GM18873 (cell line): ENCODE data around the gene PTGDS.
"Not testable (repeated sequence)": the region's sequence is repeated elsewhere in the genome, so short reads cannot be mapped to it uniquely, and the experiment has no call there.

Experiments used
- ATAC-seq: cut with Tn5 transposase; IDR thresholded peaks from one replicate; pipeline ENCODE4 v1.9.1; 2021; ENCODE audit warnings: mild to moderate bottlenecking, moderate library complexity, moderate number of reproducible peaks; ENCODE audit not compliant: unreplicated experiment, low FRiP score

Gene PTGDS

DNA sequence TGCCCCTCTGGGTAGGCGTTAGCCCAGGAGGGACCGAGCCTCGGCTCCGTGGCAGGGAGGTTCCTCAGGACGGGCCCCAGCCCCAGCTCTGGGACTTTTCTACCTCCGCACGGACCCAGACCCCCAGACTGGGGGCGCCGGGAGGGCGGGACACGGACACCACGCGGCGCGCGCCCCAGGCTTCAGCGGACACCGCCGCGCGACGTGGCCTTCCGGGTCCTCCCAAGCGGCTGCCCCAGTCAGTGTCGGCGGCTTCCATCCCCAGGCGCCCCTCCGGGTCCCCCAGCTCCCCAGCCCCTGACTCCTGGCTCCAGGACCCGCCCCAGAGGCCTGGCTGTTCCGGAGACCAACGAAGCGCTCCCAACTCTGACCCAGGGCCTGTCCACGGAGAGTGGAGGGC is 8.5 kb downstream of the PTGDS start:
- ATAC-seq = no peak

DNA sequence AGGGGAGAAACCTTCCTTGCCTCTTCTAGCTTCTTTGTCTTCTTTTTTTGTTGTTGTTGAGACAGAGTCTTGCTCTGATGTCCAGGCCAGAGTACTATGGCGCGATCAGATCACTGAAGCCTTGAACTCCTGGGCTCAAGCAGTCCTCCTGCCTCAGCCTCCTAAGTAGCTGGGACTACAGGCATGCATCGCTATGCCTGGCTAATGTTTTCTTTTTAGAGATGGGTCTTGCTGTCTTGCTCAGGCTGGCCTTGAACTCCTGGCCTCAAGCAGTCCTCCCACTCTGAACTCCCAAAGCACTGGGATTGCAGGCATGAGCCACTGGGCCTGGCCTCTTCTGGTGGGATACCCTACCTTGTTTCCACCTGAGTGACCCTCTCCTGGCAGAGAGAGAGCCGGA is 11.6 kb downstream of the PTGDS start:
- no peak for ATAC-seq

DNA sequence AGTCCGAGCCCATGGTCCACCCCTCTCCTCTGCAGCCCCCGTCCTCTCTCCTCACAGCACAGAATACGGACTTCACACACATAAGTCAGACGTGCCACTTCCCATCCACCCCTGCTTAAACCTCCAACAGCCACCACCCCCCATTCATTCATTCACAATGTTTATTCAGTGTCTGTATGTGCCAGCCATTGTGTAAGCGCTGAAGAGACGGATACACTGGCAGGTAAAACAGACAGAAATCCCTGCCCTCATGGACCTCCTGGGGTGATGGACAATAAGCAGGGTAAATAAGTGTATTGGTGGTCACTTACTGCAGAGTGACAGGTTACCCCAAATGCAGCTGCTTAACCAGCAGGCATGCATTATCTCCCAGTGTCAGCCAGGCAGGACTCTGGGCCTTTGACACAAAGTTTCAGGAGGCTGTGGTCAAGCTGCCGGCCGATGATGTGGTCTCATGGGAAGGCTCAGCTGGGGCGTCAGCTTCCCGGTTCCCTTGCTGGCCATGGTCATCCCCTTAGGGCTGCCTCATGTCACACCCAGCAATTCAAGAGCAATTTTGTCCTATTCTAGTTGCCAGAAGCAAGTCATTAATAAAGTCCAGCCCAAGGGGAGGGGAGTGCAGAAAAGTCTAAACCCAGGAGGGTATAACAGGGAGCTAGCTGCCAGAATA is 13.1 kb downstream of the PTGDS start:
- no peak for ATAC-seq

DNA sequence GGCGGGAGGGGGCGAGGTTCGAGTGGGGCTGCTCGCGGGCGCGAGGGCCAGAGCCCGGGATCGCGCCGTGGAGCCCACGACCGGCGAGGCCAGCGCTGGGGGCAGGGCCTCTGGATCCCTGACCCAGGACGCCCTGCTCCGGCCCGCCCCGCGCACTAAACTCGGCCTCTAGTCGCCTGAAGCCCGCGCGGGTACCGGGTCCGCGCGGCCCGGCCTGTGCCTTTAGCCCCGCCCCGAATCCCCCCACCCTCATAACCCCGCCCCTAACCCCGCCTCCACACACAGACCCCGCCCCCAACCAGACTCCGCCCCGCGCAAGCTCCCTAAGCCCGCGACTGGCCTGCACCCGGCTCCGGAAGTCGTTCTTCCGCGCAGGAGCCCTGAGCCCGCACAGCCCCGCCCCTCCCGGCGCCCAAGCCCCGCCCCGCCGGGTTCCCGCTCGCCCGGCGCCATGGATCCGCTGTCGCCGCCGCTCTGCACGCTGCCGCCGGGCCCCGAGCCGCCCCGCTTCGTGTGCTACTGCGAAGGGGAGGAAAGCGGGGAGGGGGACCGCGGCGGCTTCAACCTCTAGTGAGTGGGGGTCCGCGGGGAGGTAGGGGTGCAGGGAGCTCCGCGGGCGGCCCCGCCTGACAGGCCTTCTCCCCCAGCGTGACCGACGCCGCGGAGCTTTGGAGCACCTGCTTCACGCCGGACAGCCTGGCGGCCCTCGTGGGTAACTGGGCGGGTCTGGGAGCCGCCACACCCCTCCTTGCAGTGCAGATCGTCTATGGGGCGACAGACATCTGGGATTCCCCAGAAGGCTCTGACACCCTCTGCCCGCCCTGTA is 14.9 kb downstream of the PTGDS start, which contains the start of gene PAXX:
Gene PAXX (plus strand): TSS at position 430 of the 826 bp plus-strand sequence. CDS start 22 bp downstream, at position 452.
- ATAC-seq = no peak

DNA sequence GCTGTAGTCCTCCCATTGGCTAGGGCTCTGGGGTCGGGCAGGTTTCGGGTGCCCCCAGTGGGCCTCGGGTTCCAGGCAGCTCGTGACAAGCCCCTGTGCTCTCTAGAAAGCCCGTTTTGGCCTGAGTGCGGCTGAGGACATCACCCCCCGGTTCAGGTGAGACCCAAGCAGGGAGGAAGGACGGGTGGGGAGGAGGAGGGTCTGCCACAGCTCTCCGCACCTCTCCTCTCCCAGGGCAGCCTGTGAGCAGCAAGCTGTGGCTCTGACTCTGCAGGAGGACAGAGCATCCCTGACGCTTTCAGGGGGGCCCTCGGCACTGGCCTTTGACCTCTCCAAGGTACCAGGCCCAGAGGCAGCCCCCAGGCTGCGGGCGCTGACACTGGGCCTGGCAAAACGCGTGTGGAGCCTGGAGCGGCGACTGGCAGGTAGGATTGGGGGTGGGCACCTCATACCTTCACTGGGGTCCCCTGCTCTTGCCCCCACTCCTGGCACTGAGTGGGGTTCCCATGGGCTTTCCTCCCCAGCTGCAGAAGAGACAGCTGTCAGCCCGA is 15.6 kb downstream of the PTGDS start:
- ATAC-seq = no peak

DNA sequence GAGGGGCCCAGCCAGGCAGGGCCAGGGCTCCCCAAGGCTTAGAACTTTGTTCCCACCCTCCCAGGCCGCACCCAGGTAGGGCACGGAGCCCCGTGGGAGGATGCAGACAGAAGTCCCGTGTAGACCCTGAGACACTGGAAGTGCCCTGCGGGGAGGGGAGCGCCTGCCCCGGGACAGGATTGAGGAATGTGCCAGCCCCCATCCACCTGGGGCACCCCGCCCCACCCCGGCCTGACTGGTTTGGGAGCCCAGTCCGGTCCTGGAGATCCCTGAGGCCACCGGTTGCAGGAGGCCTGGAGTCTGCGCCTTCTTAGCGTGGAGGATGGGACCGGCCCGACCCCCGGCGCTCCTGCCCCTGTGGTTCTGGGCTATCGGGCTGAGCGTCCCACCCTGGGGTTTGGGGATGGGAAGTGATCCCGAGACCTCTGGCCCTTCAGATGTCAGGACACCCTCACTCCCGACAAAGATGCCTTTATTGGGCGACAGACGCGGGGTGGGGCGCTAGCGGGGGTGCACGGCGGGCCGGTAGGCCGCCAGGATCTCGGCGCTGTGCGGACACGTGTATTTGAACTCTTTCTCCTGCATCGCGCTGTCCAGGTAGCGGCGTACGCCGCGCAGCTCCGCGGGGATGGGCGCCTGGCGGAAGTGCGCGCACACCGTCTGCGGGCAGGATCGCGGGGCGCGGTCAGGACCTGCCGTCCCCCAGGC is 17.0 kb downstream of the PTGDS start:
- no peak for ATAC-seq

DNA sequence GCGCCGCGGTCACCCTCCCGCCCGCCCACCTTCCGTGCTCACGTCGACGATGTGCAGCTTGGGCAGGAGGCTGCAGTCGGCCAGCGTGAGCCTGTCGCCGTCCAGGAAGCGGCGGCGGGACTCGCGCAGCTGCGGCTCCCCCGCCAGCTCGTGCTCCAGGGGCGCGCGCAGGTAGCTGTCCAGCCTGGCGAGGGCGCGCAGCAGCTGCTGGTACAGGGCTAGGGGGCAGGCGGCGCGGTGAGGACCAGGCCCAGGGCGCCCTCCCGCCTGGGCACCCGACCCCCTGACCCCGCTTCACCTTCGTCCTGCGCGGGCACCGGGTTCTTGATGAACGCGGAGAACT is 17.6 kb downstream of the PTGDS start:
- no peak for ATAC-seq

DNA sequence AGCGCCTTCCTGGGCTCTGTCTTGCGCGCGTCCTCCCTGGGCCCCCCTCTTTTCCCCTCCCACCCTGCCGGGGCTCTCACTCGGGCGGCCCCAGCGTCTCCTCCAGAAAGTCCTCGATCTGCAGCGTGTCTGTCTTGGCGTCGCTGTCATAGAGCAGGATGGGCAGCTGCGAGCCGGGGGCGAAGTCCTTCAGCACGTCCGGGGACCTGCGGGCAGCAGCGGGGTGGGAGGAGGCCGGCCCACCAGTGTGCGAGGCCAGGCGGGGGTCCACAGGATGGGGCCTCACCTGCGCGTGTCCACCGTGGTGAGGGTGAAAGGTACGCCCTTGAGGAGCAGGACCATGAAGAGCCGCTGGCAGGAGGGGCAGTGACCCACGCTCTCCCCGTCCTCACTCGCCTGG is 18.1 kb downstream of the PTGDS start:
- ATAC-seq = no peak

DNA sequence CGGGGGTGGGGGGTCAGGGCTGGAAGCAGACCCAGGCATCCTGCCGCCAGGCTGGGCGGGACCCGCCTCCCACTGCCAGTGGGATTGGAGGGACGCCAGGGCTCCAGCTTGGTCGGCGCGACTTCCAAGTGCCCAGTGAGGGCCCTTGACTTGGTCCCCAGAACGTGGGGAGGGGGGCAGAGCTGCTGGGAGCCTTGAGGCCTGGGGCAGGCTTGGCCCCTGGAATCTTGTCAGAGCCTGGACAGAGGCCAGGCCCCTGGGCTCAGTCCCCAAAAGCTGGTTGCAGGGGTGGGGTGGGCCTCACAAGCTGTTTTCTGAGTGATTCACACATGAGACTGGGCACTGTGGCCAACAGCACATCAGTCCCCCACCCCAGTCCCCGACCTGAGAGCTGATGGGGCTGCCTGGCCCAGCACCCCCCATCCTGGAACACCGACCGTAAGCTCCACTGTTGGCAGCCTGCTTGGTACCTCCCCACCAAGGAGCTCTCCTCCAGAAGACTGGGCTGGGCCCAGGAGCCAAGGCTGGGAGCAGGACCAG is 18.5 kb downstream of the PTGDS start:
- ATAC-seq = no peak

DNA sequence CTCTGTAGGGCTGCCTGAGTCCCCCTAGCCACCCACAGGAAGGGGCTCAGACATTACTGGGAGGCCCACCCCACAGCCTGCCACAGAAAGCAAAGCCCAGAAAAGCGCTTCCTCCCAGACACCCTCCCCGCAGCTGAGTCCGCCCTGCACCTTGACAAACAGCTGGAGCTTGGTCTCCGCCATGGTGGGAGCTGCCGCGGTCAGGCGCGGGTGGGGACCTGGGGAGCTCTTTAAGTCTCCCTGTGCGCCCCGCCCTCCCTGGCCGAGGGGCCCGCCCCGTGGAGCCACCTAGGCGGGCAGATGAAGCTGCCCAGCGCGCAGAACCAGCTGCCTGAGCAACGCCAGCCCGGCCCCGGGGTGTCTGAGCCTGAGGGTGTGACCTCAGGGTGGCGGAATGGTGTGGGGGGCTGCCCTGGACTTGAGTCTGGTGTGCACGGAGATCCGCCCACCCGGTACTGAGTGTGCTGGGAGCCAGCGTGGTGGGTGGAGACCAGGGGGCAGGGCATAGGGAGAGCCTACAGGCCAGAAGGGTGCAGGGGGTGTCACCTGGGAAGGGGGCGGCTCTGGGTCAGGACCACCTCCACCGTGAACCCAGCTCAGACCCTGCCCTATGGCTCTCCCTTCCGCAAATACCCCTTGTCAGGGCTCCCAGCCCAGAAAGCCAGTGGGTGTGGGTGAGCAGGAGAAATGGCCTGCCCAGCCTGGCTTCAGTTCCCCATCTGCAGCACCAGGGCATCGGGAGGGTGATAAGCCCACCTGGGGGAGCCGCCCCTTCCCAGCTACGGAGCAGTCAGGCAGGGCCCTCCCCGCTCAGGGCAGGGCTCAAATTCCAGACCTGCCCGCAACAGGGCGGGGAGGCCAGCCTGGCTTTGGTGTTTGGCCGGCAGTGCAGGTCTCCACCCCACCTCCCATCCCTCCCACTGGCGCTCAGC is 19.3 kb downstream of the PTGDS start, which contains the start of gene CLIC3:
Gene CLIC3 (minus strand): TSS at position 208 of the 932 bp plus-strand sequence. CDS start 25 bp downstream, at position 183.
- ATAC-seq = no peak

DNA sequence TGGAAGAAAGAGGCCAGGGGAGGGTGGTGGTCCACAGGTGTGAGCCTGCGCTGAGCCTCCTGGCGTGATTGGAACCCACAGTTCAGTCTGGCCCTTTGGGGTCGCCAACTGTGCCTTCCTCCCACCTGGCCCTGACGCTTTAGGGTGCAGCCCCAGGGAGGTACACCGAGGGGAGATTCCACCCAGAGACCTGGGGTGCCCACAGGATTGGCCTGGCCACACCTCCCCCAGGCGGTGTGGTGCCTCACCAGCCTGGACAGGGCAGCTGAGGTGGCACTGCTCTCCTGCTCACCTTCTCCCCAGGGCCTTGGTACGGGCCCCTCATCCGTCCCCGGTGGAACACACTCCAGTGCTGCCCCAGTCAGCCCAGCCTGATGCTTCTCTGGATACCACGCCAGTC is 20.1 kb downstream of the PTGDS start:
- no peak for ATAC-seq

DNA sequence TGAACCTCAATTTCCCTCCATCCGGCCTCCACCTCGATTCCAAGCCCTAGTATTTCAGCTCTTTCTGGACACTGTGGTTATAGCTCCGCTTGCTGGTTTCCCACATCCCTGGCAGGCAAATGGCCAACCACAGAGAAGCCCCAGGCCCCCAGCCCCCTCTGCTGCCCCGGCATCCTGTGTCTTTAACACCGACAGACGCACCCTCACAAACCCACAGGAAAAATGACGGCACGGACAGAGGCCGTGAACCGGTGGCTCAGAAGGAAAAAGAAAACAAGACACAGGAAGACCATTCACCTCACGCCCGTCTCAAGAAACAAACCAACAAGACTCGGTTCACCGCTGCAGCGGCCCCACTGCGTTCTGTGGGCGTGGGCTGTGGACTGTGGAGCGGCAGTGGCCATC is 20.5 kb downstream of the PTGDS start:
- ATAC-seq = no peak

DNA sequence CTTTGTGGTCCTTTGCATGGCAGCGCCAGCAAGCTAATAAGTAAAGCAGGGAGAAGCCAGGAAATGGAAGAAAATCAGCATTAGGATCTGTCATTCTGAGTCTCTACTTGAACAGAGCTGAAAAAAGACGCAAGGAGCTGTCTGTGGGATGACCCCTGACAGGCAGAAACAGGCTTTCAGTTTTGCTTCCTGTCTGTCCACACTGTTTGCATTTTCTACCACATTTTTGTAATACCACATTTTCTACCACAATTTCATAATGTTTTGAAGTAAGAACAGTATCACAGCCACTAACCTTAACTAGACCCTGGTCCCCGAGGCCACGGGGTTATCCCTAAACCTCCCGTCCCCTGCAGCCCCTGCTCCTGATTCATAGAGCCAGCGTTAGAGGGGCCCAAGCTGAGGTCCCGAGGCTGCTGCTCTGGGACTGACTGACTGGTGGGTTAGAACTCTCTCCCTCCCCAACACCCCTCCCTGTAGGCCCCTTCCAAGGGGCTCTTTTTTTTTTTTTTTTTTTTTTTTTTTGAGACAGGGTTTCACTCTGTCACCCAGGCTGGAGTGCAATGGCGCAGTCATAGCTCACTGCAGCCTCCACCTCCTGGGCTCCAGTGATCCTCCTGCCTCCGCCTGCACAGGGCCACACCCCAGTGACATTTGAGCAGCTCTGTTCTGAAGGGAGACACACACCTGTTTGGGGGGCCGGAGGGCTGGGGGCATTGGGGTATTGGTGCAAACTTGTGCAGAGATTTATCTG is 23.1 kb downstream of the PTGDS start:
- ATAC-seq = peak; percentile 64

DNA sequence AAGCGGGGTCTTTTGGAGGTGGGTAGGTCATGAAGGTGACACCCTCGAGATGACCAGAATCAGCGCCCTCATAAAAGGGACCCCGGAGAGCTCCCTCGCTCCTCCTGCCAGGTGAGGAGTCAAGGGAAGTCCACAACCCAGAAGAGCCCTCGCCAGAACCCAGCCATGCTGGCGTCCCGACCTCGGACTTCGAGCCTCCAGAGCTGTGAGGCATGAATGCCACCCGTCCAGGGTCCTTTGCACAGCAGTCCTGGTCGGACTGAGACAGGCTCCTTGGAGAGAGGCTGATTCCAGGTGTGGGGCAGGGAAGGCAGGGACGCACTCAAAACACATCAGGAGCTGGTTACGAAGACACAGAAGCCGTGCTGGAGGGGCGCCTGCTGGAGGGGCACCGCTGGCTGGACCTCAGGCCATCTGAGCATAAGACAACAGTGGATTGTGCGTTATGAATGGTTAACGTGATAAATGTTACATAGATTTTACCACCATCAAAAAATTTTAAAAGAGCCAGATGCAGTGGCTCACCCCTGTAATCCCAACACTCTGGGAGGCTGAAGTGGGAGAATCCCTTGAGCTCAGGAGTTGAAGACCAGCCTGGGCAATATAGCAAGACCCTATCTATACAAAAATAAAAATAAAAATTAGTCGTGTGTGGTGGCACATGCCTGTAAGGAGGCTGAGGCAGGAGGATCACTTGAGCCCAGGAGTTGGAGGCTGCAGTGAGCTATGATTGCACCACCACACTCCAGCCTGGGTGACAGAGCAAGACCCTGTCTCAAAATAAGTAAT is 24.7 kb downstream of the PTGDS start:
- no peak for ATAC-seq

DNA sequence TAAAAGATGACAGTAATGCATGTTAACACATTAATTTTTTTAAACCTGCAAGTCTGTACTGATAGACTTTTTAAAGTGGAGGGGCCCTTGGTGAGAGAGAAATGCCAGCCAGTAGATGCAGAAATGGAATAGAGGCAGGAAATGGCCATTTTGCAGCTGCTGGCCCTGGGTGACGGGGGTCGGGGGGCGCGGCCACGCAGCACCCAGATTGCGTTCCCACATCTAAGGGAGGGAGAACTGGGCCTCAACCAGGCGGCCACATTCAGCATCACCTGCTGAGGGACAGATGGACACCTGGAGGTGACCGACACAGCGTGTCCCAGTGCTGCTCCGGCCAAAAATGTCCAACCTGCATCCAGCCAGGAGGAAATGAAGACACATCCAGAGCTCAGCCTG is 25.3 kb downstream of the PTGDS start:
- no peak for ATAC-seq

DNA sequence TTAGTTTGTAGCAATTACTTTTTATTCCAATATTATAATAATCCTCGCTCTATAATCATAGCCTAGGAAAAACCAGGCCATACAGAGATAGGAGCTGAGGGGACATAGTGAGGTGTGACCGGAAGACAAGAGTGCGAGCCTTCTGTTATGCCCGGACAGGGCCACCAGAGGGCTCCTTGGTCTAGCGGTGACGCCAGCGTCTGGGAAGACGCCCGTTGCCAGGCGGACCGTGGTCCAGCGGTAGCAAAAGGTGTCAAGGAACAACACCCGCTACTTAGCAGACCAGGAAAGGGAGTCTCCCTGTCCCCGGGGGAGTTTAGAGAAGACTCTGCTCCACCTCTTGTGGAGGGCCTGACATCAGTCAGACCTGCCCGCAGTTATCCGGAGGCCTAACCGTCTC is 27.0 kb downstream of the PTGDS start:
- ATAC-seq = not testable (repeated sequence)

DNA sequence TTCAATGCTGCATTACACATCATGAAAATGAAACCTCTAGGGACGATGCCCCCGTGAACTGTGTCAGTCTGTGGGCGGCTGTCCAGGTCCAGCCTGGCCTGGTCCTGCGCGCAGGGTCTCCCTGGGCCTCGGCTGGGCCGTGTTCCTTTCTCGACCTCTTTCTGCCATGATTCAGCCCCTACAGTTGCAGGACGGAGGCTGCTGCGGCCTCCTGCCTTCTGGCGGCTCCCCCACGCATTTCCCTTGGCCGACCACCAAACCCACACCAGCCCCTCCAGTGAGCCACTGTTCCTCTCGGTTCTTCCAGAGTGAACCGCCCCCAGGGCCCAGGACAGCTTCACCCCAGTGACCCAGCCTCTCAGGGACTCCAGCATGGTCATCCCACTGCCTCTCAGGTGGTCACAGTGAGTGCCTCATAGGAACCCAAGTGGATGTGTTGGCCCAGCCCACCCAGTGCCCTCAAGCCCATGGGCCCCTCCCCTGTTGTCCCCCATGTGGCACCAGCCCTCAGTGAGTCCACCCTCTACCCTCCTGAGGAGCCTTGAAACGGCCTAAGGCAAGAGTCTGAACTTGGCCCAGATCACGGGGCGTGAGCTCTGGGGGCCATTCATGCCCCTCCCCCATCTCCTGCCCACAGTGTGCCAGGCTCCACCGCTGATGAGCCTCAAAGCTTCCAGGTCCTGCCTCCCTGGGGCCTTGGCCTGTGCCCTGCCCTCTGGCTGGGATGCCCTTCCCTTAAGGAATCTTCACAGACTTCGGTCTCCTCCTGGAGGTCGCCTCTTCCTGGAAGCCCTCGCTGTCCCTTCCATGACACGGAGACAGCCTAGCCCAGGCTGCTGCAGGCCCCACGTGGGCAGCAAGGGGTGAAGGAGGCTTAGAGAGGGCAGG is 29.1 kb downstream of the PTGDS start:
- ATAC-seq = no peak
